Ovary (tissue), 3 donors: ENCODE measurements around the gene KNCN.

ENCODE experiments used
- EP300 ChIP-seq: sonication (generic); formaldehyde crosslinking; IDR thresholded peaks from one replicate; pipeline ENCODE4 v1.6.1; 2017; ENCODE audit warnings: antibody characterized with exemption
- POLR2A ChIP-seq: fragments of 450-650 bp; IDR thresholded peaks from one replicate; pipeline ENCODE4 v1.6.1; 2017; ENCODE audit warnings: antibody characterized with exemption, mild to moderate bottlenecking, moderate library complexity
- TF ChIP-seq, protein P1 (sequence below), 3 donors: fragments of 450-650 bp in 2 of 3; fragments of 200-600 bp in 1 of 3; IDR thresholded peaks; one replicate each; pipeline versions ENCODE4 v1.5.1 to v1.8.0; 2016 to 2022; ENCODE audit warnings: antibody characterized with exemption in 3 of 3, mild to moderate bottlenecking in 1 of 3
- donor health status: DM: no; HTN: no; CAD: no.

DNA sequence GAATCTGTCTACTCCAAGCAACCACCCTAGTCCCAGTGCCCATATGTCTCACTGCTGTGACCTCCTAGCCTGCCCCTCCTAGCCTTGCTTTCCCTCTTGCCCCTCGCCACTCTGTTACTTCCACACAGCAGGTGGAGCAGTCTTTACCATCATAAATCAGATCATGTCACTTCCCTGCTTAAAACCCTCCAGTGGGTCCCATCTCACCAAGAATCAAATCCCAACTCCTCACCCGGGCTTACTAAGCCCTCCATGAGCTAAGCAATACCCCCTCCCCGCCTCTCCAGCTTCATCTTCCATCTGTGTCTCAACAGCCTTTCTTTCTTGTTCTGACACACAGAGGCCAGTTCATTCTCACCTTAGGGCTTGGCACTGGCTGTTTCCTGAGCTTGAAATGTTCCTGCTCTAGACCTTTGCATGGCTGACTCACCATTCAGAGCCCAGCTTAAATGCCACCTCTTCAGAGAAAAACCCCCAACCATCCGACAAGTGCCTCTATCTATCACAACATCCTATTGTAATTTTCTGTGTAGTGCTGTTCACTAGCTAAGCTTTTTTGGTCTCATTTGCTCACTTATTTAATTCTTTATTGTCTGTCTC is 22.3 kb downstream of the KNCN start:
- TF ChIP-seq POLR2A (no peak), EP300 (no peak)
- TF ChIP-seq, protein P1, sequence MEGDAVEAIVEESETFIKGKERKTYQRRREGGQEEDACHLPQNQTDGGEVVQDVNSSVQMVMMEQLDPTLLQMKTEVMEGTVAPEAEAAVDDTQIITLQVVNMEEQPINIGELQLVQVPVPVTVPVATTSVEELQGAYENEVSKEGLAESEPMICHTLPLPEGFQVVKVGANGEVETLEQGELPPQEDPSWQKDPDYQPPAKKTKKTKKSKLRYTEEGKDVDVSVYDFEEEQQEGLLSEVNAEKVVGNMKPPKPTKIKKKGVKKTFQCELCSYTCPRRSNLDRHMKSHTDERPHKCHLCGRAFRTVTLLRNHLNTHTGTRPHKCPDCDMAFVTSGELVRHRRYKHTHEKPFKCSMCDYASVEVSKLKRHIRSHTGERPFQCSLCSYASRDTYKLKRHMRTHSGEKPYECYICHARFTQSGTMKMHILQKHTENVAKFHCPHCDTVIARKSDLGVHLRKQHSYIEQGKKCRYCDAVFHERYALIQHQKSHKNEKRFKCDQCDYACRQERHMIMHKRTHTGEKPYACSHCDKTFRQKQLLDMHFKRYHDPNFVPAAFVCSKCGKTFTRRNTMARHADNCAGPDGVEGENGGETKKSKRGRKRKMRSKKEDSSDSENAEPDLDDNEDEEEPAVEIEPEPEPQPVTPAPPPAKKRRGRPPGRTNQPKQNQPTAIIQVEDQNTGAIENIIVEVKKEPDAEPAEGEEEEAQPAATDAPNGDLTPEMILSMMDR (IDR thresholded peaks at IDR 0.05) = no peak
